SIG-M5 (cell line): ENCODE data around the gene F11.
"Not testable (repeated sequence)": the region's sequence is repeated elsewhere in the genome, so short reads cannot be mapped to it uniquely, and the experiment has no call there.

Experiments used
- DNase-seq: peaks from one replicate; lab custom pipeline; 2025; lab: John Stamatoyannopoulos, UW

Gene F11

DNA sequence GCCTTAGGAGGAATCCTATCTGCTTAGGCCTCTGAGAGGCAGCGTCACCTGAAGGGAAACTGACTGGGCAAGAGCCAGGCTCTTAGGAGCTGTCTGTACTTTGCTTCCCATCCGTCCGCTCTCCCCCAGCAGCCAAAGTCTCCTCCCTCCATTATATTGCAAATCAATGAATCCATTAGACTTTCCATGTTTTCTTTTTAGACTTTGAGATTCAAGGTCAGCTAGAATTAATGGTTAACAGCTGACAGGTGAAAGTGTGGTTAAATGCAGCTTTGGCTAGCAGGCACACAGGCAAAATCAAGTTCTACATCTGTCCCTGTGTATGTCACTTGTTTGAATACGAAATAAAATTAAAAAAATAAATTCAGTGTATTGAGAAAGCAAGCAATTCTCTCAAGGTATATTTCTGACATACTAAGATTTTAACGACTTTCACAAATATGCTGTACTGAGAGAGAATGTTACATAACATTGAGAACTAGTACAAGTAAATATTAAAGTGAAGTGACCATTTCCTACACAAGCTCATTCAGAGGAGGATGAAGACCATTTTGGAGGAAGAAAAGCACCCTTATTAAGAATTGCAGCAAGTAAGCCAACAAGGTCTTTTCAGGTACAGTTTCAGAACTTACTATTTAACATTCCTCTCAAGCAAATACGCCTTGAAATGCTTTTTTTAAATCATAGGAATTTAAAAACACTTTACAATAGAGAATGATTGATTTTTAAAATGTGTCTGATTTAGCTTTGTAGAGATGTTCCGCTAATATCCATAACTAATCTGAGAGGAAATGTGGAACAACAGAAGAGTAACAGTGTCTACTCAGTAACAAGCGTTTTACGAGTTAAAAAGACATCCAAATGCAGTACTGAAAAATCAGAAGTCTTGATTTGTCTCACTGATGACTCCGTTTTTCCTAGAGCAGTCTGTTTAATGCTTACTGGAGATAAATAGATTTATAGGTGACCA is at the start of gene F11:
Gene F11 (plus strand): TSS at position 507 of the 970 bp plus-strand sequence. CDS start 948 bp downstream, outside the sequence.
- DNase-seq, result no peak

DNA sequence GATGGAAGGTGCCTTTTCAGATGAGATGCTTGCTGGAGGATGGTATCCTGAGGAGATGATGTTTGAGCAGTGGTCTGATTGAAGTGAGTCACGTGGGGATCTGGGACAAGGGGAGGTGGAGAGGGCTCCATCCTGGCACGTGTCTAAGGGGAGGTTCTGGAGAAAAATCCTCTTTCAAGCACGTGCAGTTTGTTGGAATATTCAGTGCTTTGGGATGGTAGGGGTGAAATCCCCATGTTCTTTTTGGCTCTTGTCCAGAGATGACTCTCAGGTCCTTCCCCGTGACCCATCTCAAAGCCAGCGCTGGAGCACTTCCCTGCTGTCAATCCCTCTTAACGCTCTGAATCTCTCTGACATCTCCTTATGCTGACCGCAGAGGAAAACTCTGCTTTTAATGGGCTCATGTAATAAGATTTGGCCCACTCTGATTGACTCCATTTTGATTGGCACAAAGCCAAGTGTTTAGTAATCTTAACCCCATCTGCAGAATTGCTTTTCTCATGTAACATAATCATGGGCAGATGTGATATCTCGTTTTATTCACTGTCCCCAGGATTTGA is 49.4 kb upstream of the F11 start:
- no peak for DNase-seq

DNA sequence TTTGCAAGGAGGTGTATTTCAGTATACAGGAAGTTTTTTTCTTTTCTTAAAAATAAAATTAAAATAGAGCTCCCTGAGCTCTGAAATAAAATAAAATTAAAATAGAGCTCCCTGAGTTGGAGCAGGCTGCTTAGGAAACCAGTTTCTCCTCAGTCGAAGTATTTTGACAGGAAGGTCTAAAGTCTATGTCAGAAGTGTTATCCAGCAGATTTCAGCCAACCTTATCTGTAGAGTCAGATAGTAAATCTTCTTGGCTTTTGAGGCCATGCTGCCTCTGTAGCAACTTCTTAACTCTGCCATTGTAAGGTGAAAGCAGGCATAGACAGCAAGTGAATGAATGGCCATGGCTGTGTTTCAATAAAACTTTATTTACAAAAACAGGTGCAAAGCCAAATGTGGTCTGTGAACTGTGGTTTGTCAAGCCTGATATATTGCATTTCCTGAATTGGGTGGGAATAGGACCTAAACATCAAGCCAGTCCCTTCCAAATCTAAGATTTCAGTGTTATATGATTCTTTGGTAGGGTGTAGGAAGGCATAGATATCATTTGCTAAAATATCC is 48.2 kb upstream of the F11 start:
- DNase-seq, result no peak

DNA sequence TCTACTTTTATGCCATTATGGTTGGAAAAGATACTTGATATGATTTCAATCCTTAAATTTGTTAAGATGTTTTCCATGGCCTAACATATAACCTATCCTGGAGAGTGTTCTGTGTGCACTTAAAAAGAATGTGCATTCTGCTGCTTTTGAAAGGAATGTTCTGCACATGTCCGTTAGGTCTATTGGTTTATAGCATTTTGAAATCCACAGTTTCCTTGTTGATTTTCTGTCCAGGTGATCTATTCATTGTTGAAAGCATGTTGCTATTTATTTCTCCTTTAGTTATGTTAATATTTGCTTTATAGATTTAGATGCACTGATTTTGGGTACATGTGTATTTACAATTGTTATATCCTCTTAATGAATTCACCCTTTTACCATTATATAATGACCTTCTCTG is 44.4 kb upstream of the F11 start:
- no peak for DNase-seq

DNA sequence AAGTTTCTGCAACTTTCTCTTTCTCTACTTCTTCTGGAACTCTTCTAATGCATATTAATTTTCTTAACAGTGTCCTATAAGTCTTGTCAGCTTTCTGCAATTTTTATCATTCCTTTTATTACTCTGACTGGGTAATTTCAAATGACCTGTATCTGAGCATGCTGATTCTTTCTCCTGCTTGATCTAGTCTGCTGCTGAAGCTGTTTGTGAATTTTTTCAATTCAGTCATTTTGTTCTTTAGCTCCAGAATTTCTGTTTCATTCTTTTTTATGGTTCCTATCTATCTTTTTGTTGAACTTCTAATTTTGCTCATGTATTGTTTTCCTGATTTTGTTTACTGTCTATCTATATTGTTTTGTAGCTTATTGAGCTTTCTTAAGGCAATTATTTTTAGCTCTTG is 40.1 kb upstream of the F11 start:
- DNase-seq, result no peak

DNA sequence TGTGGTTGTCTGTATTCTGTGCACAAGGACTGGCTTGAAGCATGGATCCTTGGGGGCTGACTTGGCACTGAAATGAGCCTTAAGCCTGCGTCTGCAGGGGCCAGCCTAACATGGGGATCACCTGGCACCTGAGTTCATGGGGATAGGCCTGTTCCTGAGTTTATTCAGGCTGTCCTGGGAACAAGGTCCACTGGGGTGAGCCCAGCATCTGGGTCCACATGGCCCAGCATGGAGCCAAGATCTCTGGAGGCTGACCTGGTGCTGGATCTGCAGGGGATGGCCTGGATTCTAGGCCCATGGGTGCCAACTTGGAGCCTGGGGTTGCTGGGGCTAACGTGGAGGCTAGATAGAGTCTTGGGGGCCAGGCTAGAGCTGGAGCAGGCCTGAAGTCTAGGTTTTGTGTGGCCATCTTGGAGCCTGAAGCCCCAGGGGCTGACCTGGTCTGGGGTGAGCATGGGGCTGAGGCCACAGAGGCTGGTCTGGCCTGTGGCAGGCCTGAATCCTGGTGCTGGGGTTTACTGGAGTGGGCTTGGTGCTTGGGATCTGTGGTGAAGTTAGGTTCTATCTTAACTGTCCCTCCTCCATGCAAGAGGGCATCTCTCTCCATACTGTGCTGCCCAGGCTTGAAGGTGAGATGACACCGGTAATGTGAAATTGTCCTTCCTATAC is 39.3 kb upstream of the F11 start:
- no peak for DNase-seq

DNA sequence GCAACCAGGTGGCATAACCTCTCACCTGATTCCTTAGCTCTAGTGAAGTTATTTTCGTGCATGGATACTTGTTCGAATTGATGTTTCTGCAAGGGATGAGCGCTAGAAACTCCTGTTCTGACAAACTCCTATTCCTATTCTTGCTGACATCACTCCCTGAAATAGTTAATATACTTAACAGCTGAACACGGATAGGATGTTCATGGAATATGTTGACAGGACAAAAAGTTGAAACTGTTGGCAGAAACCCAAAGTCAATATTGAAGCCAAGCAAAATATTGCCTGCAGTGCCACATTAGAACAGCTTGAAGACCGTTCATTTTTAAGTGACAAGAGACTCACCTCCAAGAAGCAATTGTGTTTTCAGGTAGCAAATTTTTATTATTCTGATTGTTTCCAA is 38.8 kb upstream of the F11 start, which contains the start of gene KLKB1:
Gene KLKB1 (plus strand): TSS at position 287 of the 400 bp plus-strand sequence. CDS start 689 bp downstream, outside the sequence.
- DNase-seq, result no peak

DNA sequence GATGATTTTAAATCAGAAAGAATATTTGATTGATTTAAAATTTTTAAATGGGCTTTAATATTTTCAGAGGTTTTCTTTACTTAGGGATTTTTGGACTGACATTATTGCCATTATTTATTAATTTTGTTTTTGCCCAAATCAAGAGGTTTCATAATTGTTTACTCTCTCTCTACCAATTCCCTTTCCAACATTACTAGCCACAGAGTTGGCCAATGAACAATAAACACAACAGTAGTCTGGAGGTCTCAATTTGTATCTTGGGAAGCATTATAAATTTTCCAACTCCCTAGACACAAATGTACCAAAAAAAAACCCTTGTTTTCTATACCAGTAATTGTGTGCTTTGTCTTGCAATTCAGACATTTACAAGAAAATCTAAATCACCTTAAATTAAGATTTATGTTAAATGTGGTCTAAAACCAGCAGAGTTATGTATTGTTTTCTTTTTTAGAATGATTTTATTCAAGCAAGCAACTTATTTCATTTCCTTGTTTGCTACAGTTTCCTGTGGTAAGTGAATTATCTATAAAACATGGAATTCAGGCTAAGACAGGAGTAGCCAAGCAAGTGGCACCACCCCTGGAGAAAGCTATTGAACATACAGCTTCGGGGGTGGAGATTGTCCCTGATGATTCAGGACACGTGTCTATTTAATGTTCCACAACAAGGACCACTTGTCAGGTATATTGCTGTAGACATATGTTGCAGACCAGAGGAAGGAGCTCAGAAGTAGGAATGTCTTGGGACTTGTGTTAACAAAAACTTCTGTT is 38.1 kb upstream of the F11 start:
- no peak for DNase-seq

DNA sequence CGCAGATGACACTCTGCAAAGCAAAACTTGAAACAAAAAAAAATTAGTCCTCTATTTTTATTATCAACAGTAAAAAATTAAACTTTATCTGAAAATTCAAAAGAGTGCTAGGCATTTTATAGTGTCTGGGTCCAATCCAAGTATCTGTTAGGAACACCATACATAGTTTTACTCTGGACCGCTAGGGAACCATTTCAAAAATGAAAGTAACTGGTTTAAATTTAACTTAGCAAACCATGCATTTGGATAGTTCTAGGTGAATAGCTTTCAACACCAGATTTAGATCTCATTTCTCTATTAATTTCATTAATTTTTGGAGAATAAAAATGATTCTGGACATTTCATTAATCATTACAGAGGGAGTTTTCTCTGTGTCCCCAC is 37.5 kb upstream of the F11 start:
- DNase-seq, result no peak

DNA sequence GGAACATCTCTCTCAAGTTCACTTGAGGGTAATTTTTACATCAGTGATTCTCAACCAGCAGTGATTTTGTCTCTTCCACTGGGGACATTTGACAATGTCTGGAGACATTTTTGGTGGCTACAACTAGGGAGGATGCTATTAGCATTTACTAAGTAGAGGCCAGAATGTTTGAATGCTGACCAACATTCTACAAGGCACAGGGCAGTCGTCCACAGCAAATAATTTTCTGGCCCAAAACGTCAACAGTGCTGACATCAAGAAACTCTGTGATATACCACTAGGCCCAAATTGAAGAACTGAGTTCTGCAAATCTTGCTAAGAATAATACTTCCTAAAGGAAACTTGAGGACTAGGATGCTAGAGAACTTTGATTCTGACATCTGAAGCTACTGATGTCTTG is 31.6 kb upstream of the F11 start:
- DNase-seq, result no peak

DNA sequence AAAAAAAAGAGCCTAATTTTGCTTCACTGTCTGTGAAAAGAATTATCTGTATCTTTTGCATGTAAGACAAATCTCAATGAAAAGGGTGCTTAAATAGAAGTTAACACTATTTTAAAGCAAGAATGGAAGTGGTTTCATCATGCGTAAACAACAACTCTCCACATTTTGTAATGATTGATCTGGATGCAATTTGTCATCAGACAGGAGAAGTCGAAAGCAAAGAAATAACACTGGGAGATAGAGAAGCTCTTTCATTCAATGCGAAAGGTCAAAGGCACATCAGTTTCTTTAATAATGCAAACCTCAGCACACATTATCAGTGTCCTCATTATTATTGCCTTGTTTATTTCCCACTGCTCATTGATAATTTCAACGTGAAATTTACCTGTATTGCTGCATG is 29.9 kb upstream of the F11 start:
- no peak for DNase-seq

DNA sequence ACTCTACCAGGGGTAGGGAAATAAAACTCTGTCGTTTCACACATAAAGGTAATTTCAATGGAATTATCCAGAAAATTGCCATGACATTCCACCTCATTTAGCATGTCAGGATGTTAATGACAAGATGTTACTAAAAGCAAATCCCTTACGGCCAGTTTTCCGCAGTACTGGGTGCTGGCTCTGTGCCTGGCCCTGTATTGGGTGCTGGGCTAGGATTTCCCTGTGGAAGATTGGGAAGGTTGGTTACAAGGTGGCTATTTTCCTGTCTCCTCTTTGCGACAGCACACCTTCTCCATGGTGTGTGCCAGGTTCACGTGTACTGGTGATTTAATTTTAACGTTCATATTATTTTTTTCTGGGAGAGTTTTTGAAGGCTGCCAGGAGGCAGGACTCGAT is 25.5 kb upstream of the F11 start:
- DNase-seq, result no peak

DNA sequence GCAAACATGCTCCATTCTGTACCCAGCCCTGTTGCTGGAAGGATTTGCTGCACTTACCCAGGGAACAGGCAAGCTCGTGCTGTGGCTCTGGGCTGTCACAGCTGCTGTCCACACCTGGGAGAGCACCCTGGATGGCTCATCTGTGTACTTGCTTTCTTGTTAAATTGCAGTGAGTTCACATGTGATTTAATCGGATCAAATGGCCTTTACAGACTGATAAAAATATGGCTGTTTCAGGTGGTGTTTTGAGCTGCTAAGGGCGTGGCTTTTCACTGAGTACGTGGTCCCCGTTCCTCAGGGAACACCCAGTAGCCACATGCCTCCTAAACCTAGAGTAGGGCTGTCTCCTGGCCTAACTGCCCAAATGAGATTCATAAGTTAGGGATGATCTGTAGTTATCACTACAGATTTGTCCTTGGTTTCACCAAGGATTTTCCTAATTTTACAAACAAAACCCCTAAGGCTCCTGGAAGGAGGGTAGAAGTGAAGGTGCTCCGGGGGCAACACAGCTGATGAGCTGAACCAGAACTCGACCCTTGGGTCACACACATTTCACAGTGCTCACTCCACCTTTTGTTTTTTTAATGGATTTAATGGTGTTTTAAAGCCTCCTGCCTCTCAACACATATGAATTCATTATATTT is 25.0 kb upstream of the F11 start:
- DNase-seq, result no peak

DNA sequence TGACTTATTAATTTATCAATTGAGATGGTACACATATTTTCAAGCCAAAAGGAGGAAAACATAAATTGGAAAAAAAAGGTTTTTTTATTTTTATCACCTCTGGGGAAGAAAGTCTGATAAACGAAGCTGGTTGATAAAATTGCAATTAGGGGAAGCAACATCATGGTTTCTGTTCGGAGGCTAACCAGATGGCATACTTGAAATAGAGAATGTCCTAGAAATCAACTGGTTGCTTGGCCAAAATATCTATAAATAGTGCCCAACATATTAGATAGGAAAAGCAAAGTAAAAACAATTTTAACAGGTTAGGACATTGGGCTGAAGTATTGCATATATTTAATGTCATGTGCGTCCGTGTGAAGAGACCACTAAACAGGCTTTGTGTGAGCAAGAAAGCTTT is 24.4 kb upstream of the F11 start:
- DNase-seq, result no peak

DNA sequence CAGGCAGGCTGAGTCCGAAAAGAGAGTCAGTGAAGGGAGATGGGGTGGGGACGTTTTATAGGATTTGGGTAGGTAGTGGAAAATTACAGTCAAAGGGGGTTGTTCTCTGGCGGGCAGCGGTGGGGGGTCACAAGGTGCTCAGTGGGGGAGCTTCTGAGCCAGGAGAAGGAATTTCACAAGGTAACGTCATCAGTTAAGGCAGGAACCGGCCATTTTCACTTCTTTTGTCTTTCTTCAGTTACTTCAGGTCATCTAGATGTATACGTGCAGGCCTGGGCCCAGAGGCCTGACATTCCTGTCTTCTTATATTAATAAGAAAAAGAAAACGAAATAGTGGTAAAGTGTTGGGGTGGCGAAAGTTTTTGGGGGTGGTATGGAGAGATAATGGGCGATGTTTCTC is 24.0 kb upstream of the F11 start:
- not testable (repeated sequence) for DNase-seq

DNA sequence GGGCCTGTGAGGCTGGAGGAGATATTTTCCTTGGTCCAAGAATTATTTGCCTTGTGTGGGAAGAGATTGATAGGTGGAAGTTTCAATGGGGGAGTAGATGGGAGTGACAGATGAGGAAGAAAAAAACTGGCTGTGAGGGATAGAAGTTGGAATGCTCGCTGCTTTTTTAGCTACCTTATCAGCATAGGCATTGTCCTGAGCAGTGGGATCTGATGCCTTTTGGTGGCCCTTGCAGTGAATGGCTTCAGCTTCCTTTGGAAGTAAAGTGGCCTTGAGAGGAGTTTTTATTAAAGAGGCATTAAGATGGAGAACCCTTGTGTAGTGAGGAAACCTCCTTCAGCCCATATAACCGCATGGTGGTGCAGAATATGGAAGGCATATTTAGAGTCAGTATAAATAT is 22.7 kb upstream of the F11 start:
- DNase-seq, result no peak

DNA sequence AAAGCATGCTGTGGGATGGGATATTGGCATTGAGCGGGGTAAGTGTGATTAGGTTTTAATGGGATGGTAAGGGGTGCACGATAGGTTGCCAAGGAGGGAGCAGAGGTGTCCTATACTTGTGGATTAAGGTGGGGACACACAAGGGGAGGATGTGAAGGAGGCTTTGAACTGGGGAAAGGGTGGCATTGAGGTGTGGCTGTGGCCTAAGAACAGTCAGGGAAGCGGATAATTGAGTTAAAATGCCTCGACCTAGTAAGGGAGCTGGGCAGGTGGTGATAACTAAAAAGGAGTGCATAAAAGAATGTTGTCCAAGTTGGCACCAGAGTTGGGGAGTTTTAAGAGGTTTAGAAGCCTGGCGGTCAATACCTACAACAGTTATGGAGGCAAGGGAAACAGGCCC is 21.2 kb upstream of the F11 start:
- no peak for DNase-seq

DNA sequence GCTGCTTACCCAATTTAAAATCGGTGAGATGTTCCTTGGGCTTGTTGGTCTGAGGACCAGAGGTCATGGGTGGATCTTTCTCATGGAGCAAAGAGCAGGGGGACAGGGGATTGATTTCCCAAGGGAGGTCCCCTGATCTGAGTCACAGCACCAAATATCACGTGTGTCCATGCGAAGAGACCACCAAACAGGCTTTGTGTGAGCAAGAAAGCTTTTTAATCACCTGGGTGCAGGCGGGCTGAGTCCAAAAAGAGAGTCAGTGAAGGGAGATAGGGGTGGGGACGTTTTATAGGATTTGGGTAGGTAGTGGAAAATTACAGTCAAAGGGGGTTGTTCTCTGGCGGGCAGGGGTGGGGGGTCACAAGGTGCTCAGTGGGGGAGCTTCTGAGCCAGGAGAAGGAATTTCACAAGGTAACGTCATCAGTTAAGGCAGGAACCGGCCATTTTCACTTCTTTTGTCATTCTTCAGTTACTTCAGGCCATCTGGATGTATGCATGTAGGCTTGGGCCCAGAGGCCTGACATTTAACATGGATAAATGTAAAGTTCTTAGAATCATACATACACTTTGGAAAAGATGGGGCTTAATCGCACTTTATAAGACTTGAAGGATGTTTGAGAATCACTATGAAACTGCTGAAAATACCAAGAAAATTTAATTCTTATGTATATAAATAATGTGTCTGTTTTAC is 18.8 kb upstream of the F11 start:
- not testable (repeated sequence) for DNase-seq

DNA sequence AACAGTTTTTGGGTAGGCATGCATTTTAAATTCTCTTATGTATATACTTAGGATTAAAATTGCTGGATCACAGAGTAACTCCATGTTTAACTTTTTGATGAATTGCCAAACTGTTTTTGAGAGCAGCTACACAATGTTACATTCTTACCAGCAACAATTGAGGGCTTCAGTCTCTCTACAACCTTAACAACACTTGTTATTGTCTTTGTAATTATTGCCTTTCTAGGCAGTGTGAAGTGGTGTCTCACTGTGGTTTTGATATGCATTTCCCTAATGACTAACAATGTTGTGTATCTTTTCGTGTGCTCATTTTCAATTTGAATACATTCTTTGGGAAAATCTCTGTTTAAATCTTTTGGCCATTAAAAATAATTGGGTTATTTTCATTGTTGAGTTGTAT is 17.3 kb upstream of the F11 start:
- no peak for DNase-seq
